Activated CD4-positive, alpha-beta T cell treated with anti-CD3 and anti-CD28 coated beads, Interleukin-2, amount 10 ng/mL, durations not matched to agents 24 days and 14 days (primary cell): ENCODE measurements around the gene HIVEP1. TPM values are rescaled to one million over a fixed set of nuclear protein-coding genes. Genes with fewer than 3 reads are reported as not detected.
"Not testable (repeated sequence)": the region's sequence is repeated elsewhere in the genome, so short reads cannot be mapped to it uniquely, and the experiment has no call there.

Experiments used
- DNase-seq: peaks from one replicate; pipeline ENCODE4 v3.0.0; 2022
- H3K27ac Mint-ChIP-seq: one replicate; pipeline ENCODE4 v1.8.0; 2022; ENCODE audit warnings: mild to moderate bottlenecking, mixed read lengths
- H3K27me3 Mint-ChIP-seq: one replicate; pipeline ENCODE4 v1.8.0; 2022; ENCODE audit warnings: mixed read lengths
- H3K36me3 Mint-ChIP-seq: one replicate; pipeline ENCODE4 v1.8.0; 2022; ENCODE audit warnings: low read depth, mild to moderate bottlenecking, mixed read lengths
- H3K4me1 Mint-ChIP-seq: one replicate; pipeline ENCODE4 v1.8.0; 2021; ENCODE audit warnings: mixed read lengths
- H3K4me3 Mint-ChIP-seq: one replicate; pipeline ENCODE4 v1.8.0; 2022; ENCODE audit warnings: mild to moderate bottlenecking, moderate library complexity, mixed read lengths
- H3K9me3 Mint-ChIP-seq: one replicate; pipeline ENCODE4 v1.8.0; 2021; ENCODE audit warnings: mixed read lengths
- intact Hi-C: fragments of 100-400 bp; cut with micrococcal nuclease; formaldehyde crosslinking; loops from one replicate; pipeline ENCODE4 v1.15.1; 2023
- total RNA-seq: library from RNA; stranded (reverse); gene quantifications from 2 replicates; pipeline ENCODE4 v1.2.3, GENCODE V29; 2022

The HIVEP1 gene
- total RNA-seq, 1 donor from 2014 or later = 55.3 TPM

- Mint-ChIP-seq H3K36me3 (peaks cover 2% of the 10 kb centered on the region), H3K4me1 (peaks cover 2% of the 10 kb centered on the region), H3K9me3 (no peaks in the 10 kb centered on the region), H3K27ac (no peak overlapping the region), H3K27me3 (peaks cover 2% of the 10 kb centered on the region), H3K4me3 (no peak overlapping the region)
- intact Hi-C loops = no loop called here
- DNase-seq = no peak
These were observed 157.3 kb downstream of the HIVEP1 start for GRCh38 chr6:12169377-12169776.

DNA sequence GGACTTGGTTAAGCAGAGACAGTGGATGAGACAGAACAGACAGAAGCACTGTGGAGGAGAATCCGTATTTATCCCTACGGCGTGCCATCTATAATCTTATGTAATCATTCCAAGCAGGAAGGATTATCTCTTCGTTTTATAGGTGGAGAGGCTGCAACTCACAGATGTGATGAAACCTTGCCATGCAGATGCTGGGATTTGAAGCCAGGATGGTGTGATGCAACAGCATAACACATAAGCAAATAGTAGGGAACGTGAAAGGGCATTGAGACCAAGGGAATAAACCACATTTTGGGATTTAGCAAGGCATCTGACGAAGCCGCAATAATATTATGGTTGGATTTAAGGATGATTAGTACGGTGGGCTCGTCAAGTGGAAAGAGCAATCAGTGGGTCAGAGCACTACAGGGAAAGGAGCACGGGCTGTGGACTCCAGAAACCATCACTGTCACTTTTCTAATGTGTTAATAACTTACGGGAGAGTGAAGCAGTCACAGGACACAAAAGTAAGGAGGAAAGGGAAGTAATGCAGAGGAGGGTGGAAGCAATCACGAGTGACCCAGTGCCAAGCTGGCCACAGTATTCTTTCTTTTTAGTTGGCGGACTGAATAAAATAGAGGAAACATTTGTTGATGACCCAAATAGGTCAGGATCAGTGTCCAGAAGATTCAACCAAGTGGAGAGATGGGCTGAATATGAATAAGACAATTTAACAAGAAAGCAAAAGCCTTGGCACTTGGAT is 158.4 kb downstream of the HIVEP1 start:
- no peak for DNase-seq
- H3K36me3 Mint-ChIP-seq = no peaks in the 10 kb centered on the region
- no peak overlapping the region for H3K27ac Mint-ChIP-seq
- H3K27me3 Mint-ChIP-seq = peaks cover 2% of the 10 kb centered on the region
- H3K4me1 Mint-ChIP-seq = no peaks in the 10 kb centered on the region
- H3K9me3 Mint-ChIP-seq = no peaks in the 10 kb centered on the region
- intact Hi-C loops = no loop called here
- no peak overlapping the region for H3K4me3 Mint-ChIP-seq

- Mint-ChIP-seq H3K27me3 (peaks cover 3% of the 10 kb centered on the region), H3K4me3 (no peak overlapping the region), H3K9me3 (peaks cover 2% of the 10 kb centered on the region), H3K27ac (no peak overlapping the region), H3K4me1 (no peaks in the 10 kb centered on the region), H3K36me3 (no peaks in the 10 kb centered on the region)
- intact Hi-C loops = no loop called here
- DNase-seq = no peak
These were observed 159.6 kb downstream of the HIVEP1 start for GRCh38 chr6:12171717-12172116.

- intact Hi-C loops = no loop called here
- no peak for DNase-seq
- no peaks in the 10 kb centered on the region for H3K36me3 Mint-ChIP-seq
- no peaks in the 10 kb centered on the region for H3K4me1 Mint-ChIP-seq
- peaks cover 6% of the 10 kb centered on the region for H3K27me3 Mint-ChIP-seq
- peaks cover 5% of the 10 kb centered on the region for H3K9me3 Mint-ChIP-seq
- no peak overlapping the region for H3K27ac Mint-ChIP-seq
- H3K4me3 Mint-ChIP-seq = no peak overlapping the region
These were observed 160.5 kb downstream of the HIVEP1 start for GRCh38 chr6:12172572-12172971.

GRCh38 chr6:12173181-12173580 is 161.1 kb downstream of the HIVEP1 start:
- intact Hi-C loops = no loop called here
- DNase-seq = no peak
- Mint-ChIP-seq H3K4me3 (no peak overlapping the region), H3K36me3 (no peaks in the 10 kb centered on the region), H3K4me1 (no peaks in the 10 kb centered on the region), H3K27me3 (peaks cover 7% of the 10 kb centered on the region), H3K27ac (no peak overlapping the region), H3K9me3 (peaks cover 5% of the 10 kb centered on the region)

GRCh38 chr6:12173661-12174060 is 161.5 kb downstream of the HIVEP1 start:
- no peak for DNase-seq
- Mint-ChIP-seq H3K27ac (no peak overlapping the region), H3K9me3 (peaks cover 5% of the 10 kb centered on the region), H3K36me3 (no peaks in the 10 kb centered on the region), H3K4me1 (no peaks in the 10 kb centered on the region), H3K27me3 (peaks cover 7% of the 10 kb centered on the region), H3K4me3 (no peak overlapping the region)
- intact Hi-C loops = no loop called here

- H3K4me3 Mint-ChIP-seq = no peak overlapping the region
- intact Hi-C loops = no loop called here
- no peak overlapping the region for H3K27ac Mint-ChIP-seq
- H3K9me3 Mint-ChIP-seq = peaks cover 5% of the 10 kb centered on the region
- H3K36me3 Mint-ChIP-seq = no peaks in the 10 kb centered on the region
- no peak for DNase-seq
- no peaks in the 10 kb centered on the region for H3K4me1 Mint-ChIP-seq
- peaks cover 10% of the 10 kb centered on the region for H3K27me3 Mint-ChIP-seq
These were observed 162.8 kb downstream of the HIVEP1 start for GRCh38 chr6:12174878-12175277.

- intact Hi-C loops = no loop called here
These were observed 163.5 kb downstream of the HIVEP1 start for GRCh38 chr6:12175626-12176025.

GRCh38 chr6:12176782-12177181 is 164.7 kb downstream of the HIVEP1 start:
- H3K4me1 Mint-ChIP-seq, intact Hi-C loops, H3K9me3 Mint-ChIP-seq, DNase-seq, H3K27me3 Mint-ChIP-seq, H3K27ac Mint-ChIP-seq, H3K36me3 Mint-ChIP-seq, H3K4me3 Mint-ChIP-seq: not testable (repeated sequence)

More at GRCh38 chr6:12175626-12176025, 163.5 kb downstream of the HIVEP1 start:
- H3K36me3 Mint-ChIP-seq = no peaks in the 10 kb centered on the region
- peaks cover 10% of the 10 kb centered on the region for H3K27me3 Mint-ChIP-seq
- H3K9me3 Mint-ChIP-seq = peaks cover 5% of the 10 kb centered on the region
- H3K4me1 Mint-ChIP-seq = no peaks in the 10 kb centered on the region
- H3K4me3 Mint-ChIP-seq = no peak overlapping the region
- DNase-seq = no peak
- no peak overlapping the region for H3K27ac Mint-ChIP-seq

DNA sequence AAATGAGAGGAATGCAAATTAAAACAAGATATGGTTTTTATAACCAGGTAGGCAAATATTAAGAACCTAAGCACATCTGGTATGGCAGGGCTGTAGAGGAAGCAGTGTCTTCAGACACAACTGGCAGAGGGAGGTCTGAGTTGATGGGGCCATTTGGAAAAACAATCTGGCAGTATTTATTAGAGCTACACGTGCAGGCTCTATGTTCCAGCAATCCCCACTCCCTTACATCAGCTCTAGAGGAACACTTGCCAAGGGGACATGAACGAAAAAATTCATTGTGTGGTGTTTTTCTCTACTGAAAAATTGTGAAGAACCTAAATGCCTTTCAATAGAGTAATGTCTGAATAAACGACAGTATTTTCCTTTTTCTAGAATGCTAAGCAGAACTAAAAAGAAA is 166.4 kb downstream of the HIVEP1 start:
- Mint-ChIP-seq H3K9me3 (peaks cover 5% of the 10 kb centered on the region), H3K27me3 (peaks cover 15% of the 10 kb centered on the region), H3K27ac (no peak overlapping the region), H3K36me3 (no peaks in the 10 kb centered on the region), H3K4me1 (peaks cover 6% of the 10 kb centered on the region), H3K4me3 (no peak overlapping the region)
- no peak for DNase-seq
- intact Hi-C loops = no loop called here

DNA sequence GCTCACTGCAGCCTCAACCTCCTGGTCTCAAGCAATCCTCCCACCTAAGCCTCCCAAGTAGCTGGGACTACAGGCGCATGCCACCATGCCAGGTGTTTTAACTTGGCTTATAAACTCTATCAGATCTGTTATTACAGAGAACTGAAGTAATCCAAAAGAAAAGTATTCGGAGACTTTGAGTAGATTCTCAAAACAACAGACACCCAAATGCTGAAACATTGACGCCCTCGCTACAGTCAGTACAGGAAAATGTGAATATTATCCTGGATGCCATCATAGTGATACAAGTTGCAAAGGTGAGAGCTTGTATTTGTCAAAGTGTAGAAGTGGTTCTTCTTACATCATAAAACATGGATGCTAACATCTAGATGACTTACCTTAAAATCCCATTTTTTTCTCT is 169.4 kb downstream of the HIVEP1 start:
- DNase-seq = no peak
- Mint-ChIP-seq H3K27ac (no peak overlapping the region), H3K4me3 (no peak overlapping the region), H3K9me3 (peaks cover 5% of the 10 kb centered on the region), H3K36me3 (no peaks in the 10 kb centered on the region), H3K4me1 (peaks cover 8% of the 10 kb centered on the region), H3K27me3 (peaks cover 17% of the 10 kb centered on the region)
- intact Hi-C loops = no loop called here

GRCh38 chr6:12182676-12183075 is 170.6 kb downstream of the HIVEP1 start:
- DNase-seq = no peak
- Mint-ChIP-seq H3K9me3 (no peaks in the 10 kb centered on the region), H3K36me3 (no peaks in the 10 kb centered on the region), H3K4me3 (no peak overlapping the region), H3K27ac (no peak overlapping the region), H3K27me3 (peaks cover 19% of the 10 kb centered on the region), H3K4me1 (peaks cover 8% of the 10 kb centered on the region)
- intact Hi-C loops = no loop called here

DNA sequence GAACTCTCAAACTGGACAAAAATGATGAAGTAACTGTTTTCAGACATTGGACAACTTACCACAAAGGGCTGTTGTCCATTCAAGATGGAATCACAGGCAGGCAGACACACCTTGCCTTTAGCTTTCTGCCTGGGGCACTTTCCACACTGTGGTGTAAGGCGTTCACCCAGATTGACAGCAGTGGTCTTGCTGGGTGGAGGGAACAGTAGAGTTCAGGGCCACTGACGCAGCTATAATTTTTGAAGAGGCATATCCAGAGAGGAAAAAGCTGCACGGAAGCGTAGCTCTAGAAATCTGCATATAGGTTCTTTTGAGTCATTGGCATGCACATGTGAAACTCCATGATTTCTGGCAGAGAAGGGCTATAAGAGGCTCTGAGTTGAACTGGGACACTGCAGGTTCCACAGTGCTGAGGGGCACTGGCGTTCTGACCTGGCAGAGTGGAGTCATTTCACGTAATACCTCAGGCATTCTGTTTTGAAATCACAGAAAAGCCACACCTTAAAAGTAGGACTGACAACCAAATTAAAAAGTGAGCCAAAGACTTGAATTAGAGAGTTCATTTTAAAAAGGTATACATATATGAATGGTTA is 173.1 kb downstream of the HIVEP1 start:
- Mint-ChIP-seq H3K27me3 (peaks cover 19% of the 10 kb centered on the region), H3K9me3 (no peaks in the 10 kb centered on the region)
- intact Hi-C loops = no loop called here

GRCh38 chr6:12186528-12186927 is 174.4 kb downstream of the HIVEP1 start:
- H3K27me3 Mint-ChIP-seq = peaks cover 24% of the 10 kb centered on the region
- no peak overlapping the region for H3K27ac Mint-ChIP-seq
- DNase-seq = no peak
- H3K36me3 Mint-ChIP-seq = no peaks in the 10 kb centered on the region
- no peak overlapping the region for H3K4me3 Mint-ChIP-seq
- H3K9me3 Mint-ChIP-seq = no peaks in the 10 kb centered on the region
- intact Hi-C loops = no loop called here
- peaks cover 8% of the 10 kb centered on the region for H3K4me1 Mint-ChIP-seq

More for the DNA sequence above, 173.1 kb downstream of the HIVEP1 start:
- no peak for DNase-seq
- Mint-ChIP-seq H3K4me1 (peaks cover 8% of the 10 kb centered on the region), H3K36me3 (no peaks in the 10 kb centered on the region), H3K4me3 (no peak overlapping the region), H3K27ac (no peak overlapping the region)

DNA sequence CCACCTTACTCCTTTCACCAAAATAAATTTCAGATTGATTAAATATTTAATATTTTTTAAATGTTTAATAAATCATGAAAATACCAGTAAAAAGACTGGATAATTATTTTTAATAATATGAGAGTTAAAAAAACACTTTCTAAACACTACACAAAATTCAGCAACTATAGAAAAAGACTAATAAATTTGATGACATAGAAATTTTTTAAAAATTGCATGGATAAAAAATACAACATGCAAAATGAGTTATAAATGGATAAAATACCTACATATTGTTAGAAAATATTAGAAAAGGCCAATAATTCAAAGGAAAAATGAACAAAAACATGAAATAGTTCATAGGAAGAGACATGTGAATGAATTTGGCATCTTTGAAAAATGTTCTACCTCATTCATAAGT is 177.0 kb downstream of the HIVEP1 start:
- Mint-ChIP-seq H3K9me3 (no peaks in the 10 kb centered on the region), H3K36me3 (no peaks in the 10 kb centered on the region), H3K4me1 (peaks cover 2% of the 10 kb centered on the region), H3K4me3 (no peak overlapping the region), H3K27me3 (peaks cover 18% of the 10 kb centered on the region), H3K27ac (no peak overlapping the region)
- intact Hi-C loops = no loop called here
- DNase-seq = no peak
